Activated naive CD4-positive, alpha-beta T cell treated with anti-CD3 and anti-CD28 coated beads, Interleukin-2, amount 10 ng/mL, durations not matched to agents 7 days and 5 days (primary cell): ENCODE results near the gene PFKFB3.
A peak's percentile ranks its signal among the peaks of the same experiment; 100 is the strongest.
"Not testable (repeated sequence)": the region's sequence is repeated elsewhere in the genome, so short reads cannot be mapped to it uniquely, and the experiment has no call there.

Experiments used
- CTCF ChIA-PET: fragments of 350-600 bp; sonication (Branson Sonifier 250); formaldehyde crosslinking; loops from one replicate; lab custom pipeline; 2021; ENCODE audit warnings: antibody characterized with exemption; lab: Charles Lee
- DNase-seq: peaks from one replicate; pipeline ENCODE4 v3.0.0-alpha.2; 2020
- H3K27ac Mint-ChIP-seq: one replicate; pipeline ENCODE4 v1.8.0; 2021; ENCODE audit warnings: mild to moderate bottlenecking, moderate library complexity, mixed read lengths
- H3K27me3 Mint-ChIP-seq: one replicate; pipeline ENCODE4 v1.8.0; 2021; ENCODE audit warnings: mild to moderate bottlenecking, mixed read lengths
- H3K36me3 Mint-ChIP-seq: one replicate; pipeline ENCODE4 v1.8.0; 2021; ENCODE audit warnings: mixed read lengths
- H3K4me1 Mint-ChIP-seq: one replicate; pipeline ENCODE4 v1.8.0; 2021; ENCODE audit warnings: mixed read lengths
- H3K4me3 Mint-ChIP-seq: one replicate; pipeline ENCODE4 v1.8.0; 2021; ENCODE audit warnings: mild to moderate bottlenecking, moderate library complexity, mixed read lengths
- H3K9me3 Mint-ChIP-seq: one replicate; pipeline ENCODE4 v1.8.0; 2021; ENCODE audit warnings: mixed read lengths

PFKFB3 gene

GRCh38 chr10:6273351-6273750, 70.6 kb downstream of the PFKFB3 start:
- no peak for DNase-seq
- peaks cover 5% of the 10 kb centered on the region for H3K9me3 Mint-ChIP-seq
- no peak overlapping the region for H3K4me3 Mint-ChIP-seq
- H3K27me3 Mint-ChIP-seq: no peaks in the 10 kb centered on the region
- peaks cover 26% of the 10 kb centered on the region for H3K36me3 Mint-ChIP-seq
- H3K27ac Mint-ChIP-seq: no peak overlapping the region
- CTCF ChIA-PET: interaction anchor here (1.0 kb wide), 1 partner anchor 12 kb away, joined by 3 read pairs; no protein-coding TSS in a partner anchor
- H3K4me1 Mint-ChIP-seq: peaks cover 70% of the 10 kb centered on the region

DNA sequence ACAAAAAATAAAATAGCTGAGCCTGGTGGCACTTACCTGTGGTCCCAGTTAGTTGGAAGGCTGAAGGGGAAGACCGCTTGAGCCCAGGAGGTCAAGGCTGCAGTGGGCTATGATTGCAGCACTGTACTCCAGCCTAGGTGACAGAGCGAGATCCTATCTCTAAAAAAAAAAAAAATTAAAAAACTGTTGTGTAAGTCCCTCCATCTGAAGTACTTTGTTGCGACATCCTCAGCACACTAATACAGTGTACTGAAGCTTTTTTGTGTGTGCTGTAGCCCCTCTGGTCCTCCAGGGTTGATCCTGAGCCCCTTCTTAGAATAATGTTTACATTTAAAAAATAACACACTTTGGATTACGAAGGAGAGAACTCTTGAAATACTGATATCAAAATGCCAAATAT, 71.3 kb downstream of the PFKFB3 start:
- peaks cover 5% of the 10 kb centered on the region for H3K9me3 Mint-ChIP-seq
- H3K4me3 Mint-ChIP-seq: no peak overlapping the region
- H3K4me1 Mint-ChIP-seq: peaks cover 68% of the 10 kb centered on the region
- no peaks in the 10 kb centered on the region for H3K27me3 Mint-ChIP-seq
- peaks cover 27% of the 10 kb centered on the region for H3K36me3 Mint-ChIP-seq
- CTCF ChIA-PET: no interaction called here
- no peak overlapping the region for H3K27ac Mint-ChIP-seq
- DNase-seq: no peak

DNA sequence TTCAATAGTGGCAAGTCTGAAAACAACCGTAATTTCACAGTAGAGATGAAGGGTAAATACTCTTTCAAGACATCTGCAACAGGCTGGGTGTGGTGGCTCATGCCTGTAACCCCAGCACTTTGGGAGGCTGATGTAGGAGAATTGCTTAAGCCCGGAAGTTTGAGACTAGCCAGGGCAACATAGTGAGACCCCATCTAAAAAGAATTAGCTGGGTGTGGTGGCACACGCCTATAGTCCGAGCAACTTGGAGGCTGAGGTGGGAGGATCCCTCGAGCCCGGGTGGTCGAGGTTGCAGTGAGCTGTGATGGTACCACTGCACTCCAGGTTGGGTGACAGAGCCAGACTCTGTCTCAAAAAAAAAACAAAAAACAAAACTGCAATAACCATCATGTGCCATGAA, 71.8 kb downstream of the PFKFB3 start:
- H3K4me1 Mint-ChIP-seq: peaks cover 68% of the 10 kb centered on the region
- no peak for DNase-seq
- no peak overlapping the region for H3K4me3 Mint-ChIP-seq
- H3K27me3 Mint-ChIP-seq: no peaks in the 10 kb centered on the region
- H3K27ac Mint-ChIP-seq: peak overlapping the region; percentile 90
- CTCF ChIA-PET: interaction anchor here (1.1 kb wide), 1 partner anchor 74 kb away, joined by 5 read pairs; no protein-coding TSS in a partner anchor
- peaks cover 5% of the 10 kb centered on the region for H3K9me3 Mint-ChIP-seq
- H3K36me3 Mint-ChIP-seq: peaks cover 26% of the 10 kb centered on the region

- H3K36me3 Mint-ChIP-seq: peaks cover 27% of the 10 kb centered on the region
- no peaks in the 10 kb centered on the region for H3K27me3 Mint-ChIP-seq
- peaks cover 7% of the 10 kb centered on the region for H3K9me3 Mint-ChIP-seq
- H3K4me3 Mint-ChIP-seq: peak overlapping the region; percentile 31
- H3K4me1 Mint-ChIP-seq: peaks cover 68% of the 10 kb centered on the region
- DNase-seq: peak; percentile 85
- peak overlapping the region; percentile 90 for H3K27ac Mint-ChIP-seq
- CTCF ChIA-PET: interaction anchor here (1.0 to 1.7 kb wide), 3 partner anchors 16 to 135 kb away, joined by 3 to 6 read pairs (median 5); no protein-coding TSS in a partner anchor
Measured at GRCh38 chr10:6275022-6275997, 72.6 kb downstream of the PFKFB3 start.

DNA sequence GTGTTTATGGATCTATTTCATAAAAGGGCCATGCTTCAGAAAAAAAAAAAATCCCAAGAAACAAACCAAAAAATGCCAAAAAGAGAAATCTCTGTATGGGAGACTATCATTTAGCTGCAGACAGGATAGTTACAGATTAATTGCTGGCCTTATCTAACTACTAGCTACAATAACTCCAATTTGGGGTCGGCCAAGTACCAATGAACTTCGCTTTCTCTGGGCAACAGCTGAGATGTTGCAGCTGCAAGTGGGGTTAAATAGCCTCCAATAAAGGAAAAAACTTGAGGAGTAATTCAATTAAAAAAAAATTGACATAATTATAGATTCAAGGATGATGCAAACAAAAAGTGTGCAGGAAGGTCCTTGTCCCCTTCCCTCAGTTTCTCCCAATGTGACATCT, 73.6 kb downstream of the PFKFB3 start:
- Mint-ChIP-seq H3K4me1 (peaks cover 68% of the 10 kb centered on the region), H3K9me3 (peaks cover 7% of the 10 kb centered on the region), H3K36me3 (peaks cover 22% of the 10 kb centered on the region), H3K4me3 (no peak overlapping the region), H3K27ac (no peak overlapping the region), H3K27me3 (no peaks in the 10 kb centered on the region)
- CTCF ChIA-PET: interaction anchor here (1.2 to 1.7 kb wide), 2 partner anchors 11 to 15 kb away, joined by 3 to 6 read pairs; no protein-coding TSS in a partner anchor
- no peak for DNase-seq

DNA sequence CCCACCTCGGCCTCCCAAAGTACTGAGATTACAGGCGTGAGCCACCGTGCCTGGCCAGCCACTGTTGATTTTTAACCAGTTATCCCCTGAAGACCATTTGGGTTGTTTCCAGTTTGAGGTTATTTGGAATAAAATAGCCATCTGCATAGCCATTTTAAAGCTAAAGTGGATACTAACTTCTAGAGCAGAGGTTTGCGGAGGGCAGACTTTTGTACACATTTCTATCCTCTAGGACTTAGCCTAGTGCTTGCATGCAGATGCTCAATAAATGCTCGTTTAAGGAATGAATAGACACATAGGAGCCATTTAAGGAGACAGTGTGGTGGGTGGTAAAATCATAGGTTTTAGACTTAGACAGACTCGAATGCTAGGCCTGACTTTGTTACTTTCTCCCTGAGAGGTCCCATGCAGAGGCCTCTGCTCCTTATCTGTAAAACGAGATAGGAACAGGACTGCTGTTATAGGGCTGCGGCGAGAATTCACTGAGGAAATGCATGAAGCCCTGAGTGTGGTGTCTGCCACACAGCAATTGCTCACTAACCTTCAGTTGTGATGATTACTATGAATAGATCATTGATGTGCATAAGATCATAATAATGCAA, 75.9 kb downstream of the PFKFB3 start:
- H3K27ac Mint-ChIP-seq: no peak overlapping the region
- peaks cover 7% of the 10 kb centered on the region for H3K9me3 Mint-ChIP-seq
- H3K36me3 Mint-ChIP-seq: peaks cover 22% of the 10 kb centered on the region
- no peak for DNase-seq
- CTCF ChIA-PET: no interaction called here
- H3K27me3 Mint-ChIP-seq: peaks cover 3% of the 10 kb centered on the region
- no peak overlapping the region for H3K4me3 Mint-ChIP-seq
- peaks cover 60% of the 10 kb centered on the region for H3K4me1 Mint-ChIP-seq

DNA sequence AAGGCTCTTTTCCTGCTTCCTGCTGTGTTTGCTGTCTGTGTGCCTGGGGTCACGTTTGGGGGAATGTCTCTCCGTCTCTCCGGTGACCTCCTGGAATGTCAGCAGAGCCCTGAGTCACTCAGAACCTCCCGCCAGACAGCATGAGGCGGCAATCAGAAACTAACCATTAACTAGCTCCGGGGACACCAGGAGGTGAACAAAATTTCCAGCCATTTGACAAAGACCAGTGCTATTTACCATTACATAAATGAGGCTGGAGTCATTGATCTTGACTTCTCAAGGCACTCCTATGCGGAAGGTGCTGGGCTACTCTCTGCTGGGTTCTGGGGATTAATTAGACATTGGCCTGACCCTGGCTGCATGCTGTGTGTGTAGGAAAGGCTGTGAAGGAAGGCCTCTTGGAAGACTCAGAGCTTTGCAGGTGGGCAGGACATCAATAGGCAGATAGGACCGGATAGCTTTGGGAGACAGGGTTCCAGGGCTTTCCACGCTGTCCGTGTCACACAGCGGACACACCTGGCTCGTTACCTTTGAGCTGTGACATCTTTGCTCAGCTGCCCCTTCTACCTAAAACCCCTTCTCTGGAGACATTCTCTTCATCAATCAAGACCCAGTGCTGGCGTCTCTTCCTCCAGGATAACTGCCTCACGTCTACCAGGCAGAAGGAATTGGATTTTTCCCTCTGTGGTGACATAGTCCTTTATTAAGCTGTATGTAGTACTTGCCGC, 77.0 kb downstream of the PFKFB3 start:
- CTCF ChIA-PET: no interaction called here
- no peak for DNase-seq
- Mint-ChIP-seq H3K36me3 (peaks cover 26% of the 10 kb centered on the region), H3K4me1 (peaks cover 54% of the 10 kb centered on the region), H3K27ac (no peak overlapping the region), H3K9me3 (peaks cover 7% of the 10 kb centered on the region), H3K4me3 (no peak overlapping the region), H3K27me3 (peaks cover 3% of the 10 kb centered on the region)

DNA sequence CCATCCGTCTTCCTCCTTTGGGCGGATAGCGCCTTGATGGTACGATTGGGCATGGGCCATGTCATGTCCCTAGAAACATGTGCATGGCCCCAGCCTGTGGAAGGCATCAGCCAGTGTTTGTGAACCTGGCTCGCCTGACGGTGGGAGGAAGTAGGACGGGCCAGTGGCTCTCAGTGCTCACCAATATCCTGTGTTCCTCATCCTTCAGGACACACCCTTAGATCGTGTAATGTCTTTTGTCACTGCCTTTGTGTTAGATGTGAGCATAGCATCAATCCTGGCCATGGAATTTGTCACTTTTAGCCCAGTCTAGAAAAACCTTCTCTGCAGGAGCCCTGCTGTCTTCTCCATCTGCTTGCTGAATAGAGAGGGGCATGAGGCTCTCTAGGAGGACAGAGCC, 77.6 kb downstream of the PFKFB3 start:
- H3K36me3 Mint-ChIP-seq: peaks cover 23% of the 10 kb centered on the region
- peak overlapping the region; percentile 64 for H3K27ac Mint-ChIP-seq
- peaks cover 3% of the 10 kb centered on the region for H3K27me3 Mint-ChIP-seq
- CTCF ChIA-PET: no interaction called here
- H3K4me3 Mint-ChIP-seq: no peak overlapping the region
- peak; percentile 28 for DNase-seq
- peaks cover 48% of the 10 kb centered on the region for H3K4me1 Mint-ChIP-seq
- peaks cover 7% of the 10 kb centered on the region for H3K9me3 Mint-ChIP-seq

GRCh38 chr10:6282454-6282958, 79.8 kb downstream of the PFKFB3 start:
- H3K9me3 Mint-ChIP-seq: peaks cover 3% of the 10 kb centered on the region
- peaks cover 29% of the 10 kb centered on the region for H3K4me1 Mint-ChIP-seq
- CTCF ChIA-PET: no interaction called here
- no peak overlapping the region for H3K4me3 Mint-ChIP-seq
- H3K27ac Mint-ChIP-seq: no peak overlapping the region
- H3K36me3 Mint-ChIP-seq: peaks cover 12% of the 10 kb centered on the region
- DNase-seq: no peak
- peaks cover 3% of the 10 kb centered on the region for H3K27me3 Mint-ChIP-seq

DNA sequence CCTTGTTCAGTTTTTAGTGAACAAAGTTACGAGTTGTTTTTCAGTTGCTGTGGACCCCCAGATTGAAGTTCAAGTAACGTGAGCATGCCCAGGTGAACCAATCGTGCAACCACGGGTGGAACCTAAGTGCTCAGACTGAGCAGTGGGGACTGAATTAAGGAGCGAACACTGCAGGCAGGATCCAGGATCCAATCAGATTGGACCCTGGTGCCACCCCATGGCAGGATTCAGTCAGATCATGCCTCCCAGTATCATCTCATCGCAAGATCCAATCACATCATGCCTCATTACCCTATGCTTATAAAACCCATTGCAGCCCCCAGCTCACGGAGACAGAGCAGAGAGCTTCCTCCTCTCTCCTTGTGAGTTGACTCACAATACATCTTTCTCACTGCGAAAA, 80.9 kb downstream of the PFKFB3 start:
- peaks cover 2% of the 10 kb centered on the region for H3K9me3 Mint-ChIP-seq
- CTCF ChIA-PET: interaction anchor here (1.8 kb wide), 1 partner anchor 118 kb away, joined by 5 read pairs; no protein-coding TSS in a partner anchor

DNA sequence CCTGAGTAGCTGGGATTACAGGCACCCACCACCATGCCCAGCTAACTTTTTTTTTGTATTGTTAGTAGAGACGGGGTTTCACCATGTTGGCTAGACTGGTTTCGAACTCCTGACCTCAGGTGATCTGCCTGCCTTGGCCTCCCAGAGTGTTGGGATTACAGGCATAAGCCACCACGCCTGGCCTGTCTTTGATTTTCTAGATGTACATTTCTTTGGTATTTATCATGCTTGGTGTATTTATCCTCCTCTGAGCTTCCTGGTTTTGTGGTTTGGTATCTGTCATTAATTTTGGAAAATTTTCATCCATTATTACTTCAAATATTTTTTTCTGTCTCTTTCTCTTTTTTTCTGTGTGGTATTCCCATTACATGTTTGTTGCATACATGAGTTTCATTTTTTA, 87.9 kb downstream of the PFKFB3 start:
- peaks cover 19% of the 10 kb centered on the region for H3K36me3 Mint-ChIP-seq
- peaks cover 36% of the 10 kb centered on the region for H3K4me1 Mint-ChIP-seq
- not testable (repeated sequence) for H3K27me3 Mint-ChIP-seq, DNase-seq, H3K4me3 Mint-ChIP-seq, H3K27ac Mint-ChIP-seq
- H3K9me3 Mint-ChIP-seq: peaks cover 12% of the 10 kb centered on the region
- CTCF ChIA-PET: interaction anchor here (0.6 to 2.0 kb wide), 4 partner anchors 9 to 111 kb away, joined by 3 to 6 read pairs (median 4); no protein-coding TSS in a partner anchor

More for the DNA sequence above, 80.9 kb downstream of the PFKFB3 start:
- Mint-ChIP-seq H3K27ac (no peak overlapping the region), H3K36me3 (peaks cover 10% of the 10 kb centered on the region), H3K27me3 (peaks cover 3% of the 10 kb centered on the region), H3K4me1 (peaks cover 26% of the 10 kb centered on the region), H3K4me3 (no peak overlapping the region)
- no peak for DNase-seq

DNA sequence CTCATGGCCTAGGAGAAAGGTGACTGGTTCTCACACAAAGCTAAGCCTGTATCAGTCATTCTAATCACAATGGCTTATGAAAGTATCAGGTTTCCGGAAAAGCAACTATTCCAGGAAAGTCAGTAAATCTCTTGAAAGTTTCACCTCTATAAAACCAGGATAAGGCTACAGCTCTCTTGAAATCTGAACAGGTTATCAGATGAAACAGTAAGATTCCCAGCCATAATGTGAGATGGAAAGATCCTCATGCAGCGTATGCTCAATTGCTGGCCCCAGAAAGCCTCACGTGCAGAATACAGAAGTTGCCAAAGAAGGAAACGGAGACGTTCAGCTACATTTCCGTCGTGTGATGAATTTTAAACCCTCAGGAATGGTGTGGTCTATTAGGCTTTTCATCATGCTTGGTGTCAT, 90.0 kb downstream of the PFKFB3 start:
- no peak for DNase-seq
- no peak overlapping the region for H3K4me3 Mint-ChIP-seq
- CTCF ChIA-PET: no interaction called here
- no peaks in the 10 kb centered on the region for H3K27me3 Mint-ChIP-seq
- H3K4me1 Mint-ChIP-seq: peaks cover 55% of the 10 kb centered on the region
- peaks cover 27% of the 10 kb centered on the region for H3K36me3 Mint-ChIP-seq
- H3K9me3 Mint-ChIP-seq: peaks cover 14% of the 10 kb centered on the region
- H3K27ac Mint-ChIP-seq: no peak overlapping the region

DNA sequence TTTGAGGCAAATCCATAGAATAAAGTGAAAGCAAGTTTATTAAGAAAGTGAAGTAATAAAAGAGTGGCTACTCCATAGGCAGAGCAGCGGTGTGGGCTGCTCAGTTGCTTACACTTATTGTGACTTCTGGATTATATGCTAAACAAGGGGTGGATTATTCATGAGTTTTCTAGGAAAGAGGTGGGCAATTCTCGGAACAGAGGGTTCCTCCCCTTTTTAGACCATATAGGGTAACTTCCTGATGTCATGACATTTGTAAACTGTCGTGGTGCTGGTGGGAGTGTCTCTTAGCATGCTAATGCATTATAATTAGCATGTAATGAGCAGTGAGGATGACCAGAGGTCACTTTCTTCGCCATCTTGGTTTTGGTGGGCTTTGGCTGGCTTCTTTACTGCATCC, 93.7 kb downstream of the PFKFB3 start:
- DNase-seq, H3K27me3 Mint-ChIP-seq, H3K27ac Mint-ChIP-seq, H3K4me3 Mint-ChIP-seq, CTCF ChIA-PET: not testable (repeated sequence)
- Mint-ChIP-seq H3K36me3 (peaks cover 34% of the 10 kb centered on the region), H3K9me3 (peaks cover 20% of the 10 kb centered on the region), H3K4me1 (peaks cover 81% of the 10 kb centered on the region)
